PC-9 (cell line): Measurements from ENCODE around the gene JARID2.

ENCODE experiments used
- EZH2 ChIP-seq: fragments of 200-600 bp; sonication (generic); IDR thresholded peaks from 2 replicates; pipeline ENCODE4 v1.8.0; 2017; ENCODE audit warnings: antibody characterized with exemption, low read depth
- TF ChIP-seq, protein P1 (sequence below): fragments of 200-600 bp; sonication (generic); conservative IDR thresholded peaks from 2 replicates; pipeline ENCODE4 v1.6.1; 2017; ENCODE audit warnings: mixed run types, antibody characterized with exemption, mild to moderate bottlenecking, moderate library complexity

GRCh38 chr6:15303920-15304291 lies 58.0 kb downstream of the JARID2 start:
- no peak for TF ChIP-seq EZH2
- TF ChIP-seq, protein P1, sequence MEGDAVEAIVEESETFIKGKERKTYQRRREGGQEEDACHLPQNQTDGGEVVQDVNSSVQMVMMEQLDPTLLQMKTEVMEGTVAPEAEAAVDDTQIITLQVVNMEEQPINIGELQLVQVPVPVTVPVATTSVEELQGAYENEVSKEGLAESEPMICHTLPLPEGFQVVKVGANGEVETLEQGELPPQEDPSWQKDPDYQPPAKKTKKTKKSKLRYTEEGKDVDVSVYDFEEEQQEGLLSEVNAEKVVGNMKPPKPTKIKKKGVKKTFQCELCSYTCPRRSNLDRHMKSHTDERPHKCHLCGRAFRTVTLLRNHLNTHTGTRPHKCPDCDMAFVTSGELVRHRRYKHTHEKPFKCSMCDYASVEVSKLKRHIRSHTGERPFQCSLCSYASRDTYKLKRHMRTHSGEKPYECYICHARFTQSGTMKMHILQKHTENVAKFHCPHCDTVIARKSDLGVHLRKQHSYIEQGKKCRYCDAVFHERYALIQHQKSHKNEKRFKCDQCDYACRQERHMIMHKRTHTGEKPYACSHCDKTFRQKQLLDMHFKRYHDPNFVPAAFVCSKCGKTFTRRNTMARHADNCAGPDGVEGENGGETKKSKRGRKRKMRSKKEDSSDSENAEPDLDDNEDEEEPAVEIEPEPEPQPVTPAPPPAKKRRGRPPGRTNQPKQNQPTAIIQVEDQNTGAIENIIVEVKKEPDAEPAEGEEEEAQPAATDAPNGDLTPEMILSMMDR: no peak
